PFSK-1 (cell line): ENCODE measurements around the gene RPL5.

Experiments
- FOXP2 ChIP-seq: optimal IDR thresholded peaks from 2 replicates; pipeline ENCODE3; 2011; ENCODE audit warnings: borderline replicate concordance, control low read depth, inconsistent platforms; ENCODE audit not compliant: insufficient read depth; ENCODE audit errors: extremely low read length, extremely low read depth
- POLR2AphosphoS5 ChIP-seq: IDR thresholded peaks from 2 replicates; pipeline ENCODE4 v1.6.1; 2012; ENCODE audit warnings: low read depth, mild to moderate bottlenecking, control low read depth, low read length, moderate library complexity
- SIN3A ChIP-seq: IDR thresholded peaks from 2 replicates; pipeline ENCODE4 v1.6.1; 2012; ENCODE audit warnings: mild to moderate bottlenecking, low read length, moderate library complexity, borderline replicate concordance; ENCODE audit not compliant: insufficient read depth
- TAF1 ChIP-seq: IDR thresholded peaks from 2 replicates; pipeline ENCODE4 v1.6.1; 2012; ENCODE audit warnings: low read length, control low read depth, borderline replicate concordance; ENCODE audit not compliant: insufficient read depth
- TF ChIP-seq, protein P1 (sequence below), 2 experiments: IDR thresholded peaks; 2 replicates each; pipeline versions ENCODE4 v1.6.1 to v1.8.0; 2011 to 2012; ENCODE audit warnings: low read depth in 2 of 2, low read length in 2 of 2, control low read depth in 1 of 2, inconsistent platforms in 1 of 2, mild to moderate bottlenecking in 1 of 2, moderate library complexity in 1 of 2; ENCODE audit not compliant: insufficient read depth in 1 of 2

- TF ChIP-seq SIN3A, result no peak
- TF ChIP-seq TAF1, result no peak
- no peak for TF ChIP-seq POLR2AphosphoS5
- TF ChIP-seq, protein P1, sequence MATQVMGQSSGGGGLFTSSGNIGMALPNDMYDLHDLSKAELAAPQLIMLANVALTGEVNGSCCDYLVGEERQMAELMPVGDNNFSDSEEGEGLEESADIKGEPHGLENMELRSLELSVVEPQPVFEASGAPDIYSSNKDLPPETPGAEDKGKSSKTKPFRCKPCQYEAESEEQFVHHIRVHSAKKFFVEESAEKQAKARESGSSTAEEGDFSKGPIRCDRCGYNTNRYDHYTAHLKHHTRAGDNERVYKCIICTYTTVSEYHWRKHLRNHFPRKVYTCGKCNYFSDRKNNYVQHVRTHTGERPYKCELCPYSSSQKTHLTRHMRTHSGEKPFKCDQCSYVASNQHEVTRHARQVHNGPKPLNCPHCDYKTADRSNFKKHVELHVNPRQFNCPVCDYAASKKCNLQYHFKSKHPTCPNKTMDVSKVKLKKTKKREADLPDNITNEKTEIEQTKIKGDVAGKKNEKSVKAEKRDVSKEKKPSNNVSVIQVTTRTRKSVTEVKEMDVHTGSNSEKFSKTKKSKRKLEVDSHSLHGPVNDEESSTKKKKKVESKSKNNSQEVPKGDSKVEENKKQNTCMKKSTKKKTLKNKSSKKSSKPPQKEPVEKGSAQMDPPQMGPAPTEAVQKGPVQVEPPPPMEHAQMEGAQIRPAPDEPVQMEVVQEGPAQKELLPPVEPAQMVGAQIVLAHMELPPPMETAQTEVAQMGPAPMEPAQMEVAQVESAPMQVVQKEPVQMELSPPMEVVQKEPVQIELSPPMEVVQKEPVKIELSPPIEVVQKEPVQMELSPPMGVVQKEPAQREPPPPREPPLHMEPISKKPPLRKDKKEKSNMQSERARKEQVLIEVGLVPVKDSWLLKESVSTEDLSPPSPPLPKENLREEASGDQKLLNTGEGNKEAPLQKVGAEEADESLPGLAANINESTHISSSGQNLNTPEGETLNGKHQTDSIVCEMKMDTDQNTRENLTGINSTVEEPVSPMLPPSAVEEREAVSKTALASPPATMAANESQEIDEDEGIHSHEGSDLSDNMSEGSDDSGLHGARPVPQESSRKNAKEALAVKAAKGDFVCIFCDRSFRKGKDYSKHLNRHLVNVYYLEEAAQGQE (IDR thresholded peaks at IDR 0.05; ENCODE audit: insufficient read depth in 1 of 2, low read depth in 2 of 2, low read length in 2 of 2), result no peak
- TF ChIP-seq FOXP2, result no peak
Measured at GRCh38 chr1:92790867-92791266, 41.0 kb upstream of the RPL5 start.
